Measurements from ENCODE around the gene INHBB. TPM values are rescaled to one million over a fixed set of nuclear protein-coding genes. Genes with fewer than 3 reads are reported as not detected.
"Not testable (repeated sequence)": the region's sequence is repeated elsewhere in the genome, so short reads cannot be mapped to it uniquely, and the experiment has no call there.

INHBB gene
- total and polyA plus RNA-seq, 2 of the 4 experiments (the other 2 are of a cell fraction), result 0.18 to 0.92 TPM

DNA sequence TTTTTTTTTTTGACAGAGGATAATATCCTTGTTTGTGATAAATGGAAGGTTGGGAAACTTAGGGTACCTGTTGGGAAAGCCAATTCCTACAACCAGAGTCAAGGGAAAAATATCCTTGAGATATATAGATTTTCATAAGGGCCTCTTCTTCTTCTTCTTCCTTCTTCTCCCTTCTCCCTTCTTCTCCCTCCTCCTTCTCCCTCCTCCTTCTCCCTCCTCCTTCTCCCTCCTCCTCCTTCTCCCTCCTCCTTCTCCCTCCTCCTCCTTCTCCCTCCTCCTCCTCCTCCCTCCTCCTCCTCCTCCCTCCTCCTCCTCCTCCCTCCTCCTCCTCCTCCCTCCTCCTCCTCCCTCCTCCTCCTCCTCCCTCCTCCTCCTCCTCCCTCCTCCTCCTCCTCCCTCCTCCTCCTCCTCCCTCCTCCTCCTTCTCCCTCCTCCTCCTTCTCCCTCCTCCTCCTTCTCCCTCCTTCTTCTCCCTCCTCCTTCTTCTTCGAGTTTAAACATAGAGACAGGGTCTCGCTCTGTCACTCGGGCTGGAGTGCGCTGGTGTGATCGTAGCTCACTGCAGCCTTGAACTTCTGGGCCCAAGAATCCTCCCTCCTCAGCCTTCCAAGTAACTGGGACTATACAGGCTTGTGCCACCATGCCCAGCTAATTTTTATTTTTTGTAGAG, 24.9 kb upstream of the INHBB start:
- BruUV-seq (replicated peaks); H2AK5ac ChIP-seq (ENCODE audit: low read depth, low read length); H4K91ac ChIP-seq (ENCODE audit: insufficient read depth, low read depth, low read length); H3K4me1 ChIP-seq (ENCODE audit: control insufficient read depth, insufficient read depth, low read length); H2BK120ac ChIP-seq (ENCODE audit: low read depth, low read length); H3K23ac ChIP-seq (ENCODE audit: low read depth, low read length); dilution Hi-C loops (cut with HindIII; ENCODE audit: low sequenced_read_pairs, unreplicated experiment); in situ Hi-C loops (cut with MboI; ENCODE audit: low sequenced_read_pairs); H4K5ac ChIP-seq (ENCODE audit: low read depth, low read length); DNase-seq; H3K9ac ChIP-seq (ENCODE audit: low read depth, low read length); H3K4ac ChIP-seq (ENCODE audit: low read depth, low read length); H2BK15ac ChIP-seq (ENCODE audit: low read depth, low read length); intact Hi-C loops (cut with micrococcal nuclease); ATAC-seq (ENCODE audit: low read depth); H3K4me2 ChIP-seq (ENCODE audit: low read depth, low read length); H3K27ac ChIP-seq (ENCODE audit: insufficient read depth, low read length); H3K36me3 ChIP-seq (ENCODE audit: control insufficient read depth, insufficient read depth, low read length); H3K14ac ChIP-seq (replicated peaks; ENCODE audit: low read depth, low read length); H3K9me3 ChIP-seq (ENCODE audit: control insufficient read depth, insufficient read depth, low read length); H2BK20ac ChIP-seq (ENCODE audit: low read depth, low read length); H4K8ac ChIP-seq (ENCODE audit: low read depth in 2 of 2, low read length in 2 of 2); H2BK5ac ChIP-seq (ENCODE audit: low read depth, low read length, poor library complexity, severe bottlenecking); H3K9me1 ChIP-seq (ENCODE audit: insufficient read depth, low read length); H2AK9ac ChIP-seq (replicated peaks; ENCODE audit: low read depth, low read length, poor library complexity); H3K18ac ChIP-seq (ENCODE audit: low read depth, low read length); H3K4me3 ChIP-seq (ENCODE audit: insufficient read depth, low read depth, low read length); POLR2A ChIA-PET (ENCODE audit: unreplicated experiment); H4K20me1 ChIP-seq (ENCODE audit: insufficient read depth, low read length); H3K79me1 ChIP-seq (ENCODE audit: low read depth in 1 of 2, low read length in 2 of 2); H2AFZ ChIP-seq (replicated peaks; ENCODE audit: low read length, poor library complexity); CTCF ChIA-PET; H3K56ac ChIP-seq (ENCODE audit: extremely low read depth, insufficient read depth, low read length): not testable (repeated sequence)
- peaks cover 46% of the 10 kb centered on the region for H3K27me3 ChIP-seq (ENCODE audit: control insufficient read depth, insufficient read depth, low read length)
- WGBS, 2 experiments (ENCODE audit: extremely low coverage in 2 of 2, insufficient read length in 1 of 2), result no CpG with 5 or more reads among the region's 5 CpGs

Data from IMR-90 (cell line).